Cardiac septum (tissue), 1 donor: ENCODE data around the gene PPIL6. TPM values are rescaled to one million over a fixed set of nuclear protein-coding genes. Genes with fewer than 3 reads are reported as not detected.
A peak's percentile ranks its signal among the peaks of the same experiment; 100 is the strongest.

Experiments
- DNase-seq: peaks from one replicate; pipeline ENCODE4 v3.0.0-alpha.2; 2020; ENCODE audit warnings: low spot score
- intact Hi-C: fragments of 100-400 bp; cut with DNase I; formaldehyde crosslinking; loops from one replicate; pipeline ENCODE4 v1.14.0; 2022
- total RNA-seq: library from RNA; stranded (reverse); fragmentation: NEBNext Ultra II Directional; extraction: Animal tissue kit (Norgen Biotek cat#: 25700); gene quantifications from one replicate; pipeline ENCODE4 v1.2.1, GENCODE V29; 2021
- donor health status: DM: no; HTN: no; CAD: no.

The PPIL6 gene
- total RNA-seq, 1 donor from 2014 or later: 1.2 TPM

GRCh38 chr6:109421184-109421583, 19.2 kb downstream of the PPIL6 start:
- intact Hi-C loops: no loop called here
- no peak for DNase-seq

GRCh38 chr6:109420751-109421150, 19.7 kb downstream of the PPIL6 start:
- intact Hi-C loops: no loop called here
- no peak for DNase-seq

- intact Hi-C loops: no loop called here
- no peak for DNase-seq
These were observed 22.8 kb downstream of the PPIL6 start for GRCh38 chr6:109417646-109418045.

- intact Hi-C loops: no loop called here
- no peak for DNase-seq
These were observed 29.4 kb downstream of the PPIL6 start for GRCh38 chr6:109411034-109411433.

GRCh38 chr6:109406196-109406595, 34.2 kb downstream of the PPIL6 start:
- DNase-seq: no peak
- intact Hi-C loops: no loop called here

- DNase-seq: no peak
- intact Hi-C loops: no loop called here
These were observed 43.4 kb downstream of the PPIL6 start for GRCh38 chr6:109397020-109397419.

GRCh38 chr6:109396046-109396718, 44.2 kb downstream of the PPIL6 start:
- intact Hi-C loops: no loop called here
- no peak for DNase-seq

- no peak for DNase-seq
- intact Hi-C loops: no loop called here
These were observed 46.5 kb downstream of the PPIL6 start for GRCh38 chr6:109393886-109394281.

GRCh38 chr6:109393157-109393885, 47.1 kb downstream of the PPIL6 start:
- no peak for DNase-seq
- intact Hi-C loops: no loop called here

GRCh38 chr6:109389650-109390274, 50.7 kb downstream of the PPIL6 start:
- no peak for DNase-seq
- intact Hi-C loops: loop anchor here (10.0 kb wide), 2 partner anchors 445 to 825 kb away; partner anchors contain the start of gene FOXO3

- intact Hi-C loops: loop anchor here (10.0 kb wide), 2 partner anchors 443 to 823 kb away; partner anchors contain the start of gene FOXO3
These were observed 52.2 kb downstream of the PPIL6 start for GRCh38 chr6:109388265-109388664.

GRCh38 chr6:109383438-109383940, 56.9 kb downstream of the PPIL6 start:
- intact Hi-C loops: loop anchor here (2.0 to 10.0 kb wide), 6 partner anchors 57 to 819 kb away; partner anchors contain the start of genes FOXO3, MICAL1, PPIL6 and SMPD2
- DNase-seq: no peak

More at GRCh38 chr6:109388265-109388664, 52.2 kb downstream of the PPIL6 start:
- DNase-seq: no peak

- intact Hi-C loops: loop anchor here (1.0 to 10.0 kb wide), 7 partner anchors 58 to 818 kb away; partner anchors contain the start of genes CEP57L1, FOXO3, MICAL1 and PPIL6
- peak; percentile 97 for DNase-seq
These were observed 57.6 kb downstream of the PPIL6 start for GRCh38 chr6:109382576-109383437.

GRCh38 chr6:109381747-109382575, 58.5 kb downstream of the PPIL6 start, which contains the start of gene CD164:
CD164 (minus strand) TSS chr6:109382467; CDS start chr6:109382378, 89 bp downstream.
- peak; percentile 95 for DNase-seq
- intact Hi-C loops: loop anchor here (1.0 to 10.0 kb wide), 7 partner anchors 59 to 817 kb away; partner anchors contain the start of genes CEP57L1, FOXO3, MICAL1 and PPIL6

- DNase-seq: no peak
- intact Hi-C loops: loop anchor here (5.0 to 10.0 kb wide), 4 partner anchors 76 to 816 kb away; partner anchors contain the start of genes FOXO3 and MICAL1
These were observed 59.2 kb downstream of the PPIL6 start for GRCh38 chr6:109381061-109381746.

- intact Hi-C loops: loop anchor here (5.0 to 10.0 kb wide), 4 partner anchors 78 to 815 kb away; partner anchors contain the start of genes FOXO3 and MICAL1
These were observed 60.7 kb downstream of the PPIL6 start for GRCh38 chr6:109379711-109380110.

GRCh38 chr6:109377717-109378116, 62.7 kb downstream of the PPIL6 start:
- intact Hi-C loops: no loop called here
- no peak for DNase-seq

More at GRCh38 chr6:109379711-109380110, 60.7 kb downstream of the PPIL6 start:
- DNase-seq: no peak
